Measurements from ENCODE around the gene SMAP2.
A peak's percentile ranks its signal among the peaks of the same experiment; 100 is the strongest.

SMAP2 gene

DNA sequence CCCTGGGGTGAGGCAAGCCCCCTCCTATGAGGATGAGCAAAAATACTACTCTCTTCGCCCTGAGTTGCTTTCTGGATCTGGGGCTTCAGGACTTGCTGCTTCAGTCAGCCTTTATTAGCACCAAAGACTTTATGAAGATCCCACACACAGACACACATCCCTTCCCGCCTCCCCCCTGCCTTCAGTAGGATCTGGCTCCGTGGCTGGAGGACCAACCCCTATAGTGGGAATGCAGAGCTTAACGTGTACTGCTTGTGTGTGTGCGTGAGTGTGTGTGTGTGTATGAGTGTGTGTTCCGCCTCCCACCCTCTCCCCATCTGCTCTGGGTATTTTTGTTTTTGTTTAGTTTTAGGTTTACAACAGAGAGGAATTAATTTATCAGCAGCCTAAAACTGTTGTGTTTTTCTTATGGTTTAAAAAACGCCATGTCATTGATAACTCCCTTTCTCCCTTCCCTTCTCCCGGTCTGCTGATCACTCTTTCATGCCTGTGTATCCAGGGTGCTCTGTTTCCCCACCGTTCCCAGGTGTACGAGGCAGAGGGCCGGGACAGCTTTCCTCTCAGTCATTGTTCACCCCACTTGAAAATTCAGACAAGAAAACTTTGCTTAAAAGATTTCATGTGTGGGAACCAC is 49.2 kb downstream of the SMAP2 start:
- no peak for DNase-seq

DNA sequence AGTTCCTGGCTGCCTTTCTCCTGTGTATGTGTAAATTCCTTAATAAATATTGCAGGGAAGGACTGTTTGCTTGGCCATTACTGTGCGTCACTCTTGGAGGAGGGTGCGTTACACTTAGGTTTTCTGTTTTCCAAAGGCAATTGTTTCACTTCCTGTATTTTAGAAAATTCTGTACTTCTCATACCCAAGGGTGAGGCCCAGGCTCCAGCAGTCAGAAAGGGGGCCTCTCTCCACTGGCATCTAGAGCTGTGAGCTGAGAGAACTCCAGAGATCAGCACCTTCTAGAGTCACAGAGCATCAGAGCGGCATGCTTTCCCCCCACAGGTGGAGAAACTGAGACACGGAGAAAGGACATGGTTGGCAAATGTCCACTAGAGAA is 49.7 kb downstream of the SMAP2 start:
- DNase-seq, result no peak

GRCh38 chr1:40423951-40424618 is 50.6 kb downstream of the SMAP2 start:
- DNase-seq, result no peak

DNA sequence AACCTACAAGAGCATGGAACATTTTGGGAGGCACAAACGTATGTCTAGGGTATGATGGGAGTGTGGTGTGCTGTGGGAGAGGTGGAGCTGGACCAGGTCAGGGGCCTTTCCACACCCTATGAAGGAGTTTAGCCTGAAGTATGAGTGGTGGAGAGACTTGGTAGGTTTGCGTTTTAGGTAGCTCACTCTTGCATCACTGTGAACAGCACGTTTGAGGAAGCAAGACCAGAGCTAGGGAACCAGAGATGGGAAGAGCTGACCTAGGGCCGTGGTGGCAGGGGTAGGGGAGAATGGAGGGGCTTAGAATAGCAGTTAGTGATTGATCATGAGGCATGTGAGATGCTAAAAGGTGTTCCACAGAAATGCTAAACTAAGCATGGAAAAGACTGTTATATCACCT is 51.7 kb downstream of the SMAP2 start:
- no peak for DNase-seq

DNA sequence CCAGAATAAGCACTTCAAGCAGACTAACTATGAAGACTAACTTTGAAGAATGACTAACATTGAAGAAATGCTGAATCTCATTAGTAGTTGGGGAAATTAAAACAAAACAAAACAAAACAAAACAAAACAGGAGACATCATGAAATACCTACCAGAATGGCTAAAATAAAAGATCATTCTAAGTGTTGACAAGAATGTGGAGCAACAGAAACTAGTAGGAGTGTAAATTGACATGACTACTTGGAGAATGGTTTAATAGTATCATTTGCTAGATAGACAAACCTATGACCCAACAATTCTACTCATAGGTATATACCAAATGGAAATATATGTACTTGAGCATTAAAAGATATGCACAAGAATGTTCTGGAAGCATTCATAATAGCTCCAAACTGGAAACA is 57.9 kb downstream of the SMAP2 start:
- no peak for DNase-seq

GRCh38 chr1:40432644-40433390 is 59.3 kb downstream of the SMAP2 start:
- no peak for DNase-seq

GRCh38 chr1:40435471-40435870 is 61.9 kb downstream of the SMAP2 start:
- DNase-seq, result no peak

DNA sequence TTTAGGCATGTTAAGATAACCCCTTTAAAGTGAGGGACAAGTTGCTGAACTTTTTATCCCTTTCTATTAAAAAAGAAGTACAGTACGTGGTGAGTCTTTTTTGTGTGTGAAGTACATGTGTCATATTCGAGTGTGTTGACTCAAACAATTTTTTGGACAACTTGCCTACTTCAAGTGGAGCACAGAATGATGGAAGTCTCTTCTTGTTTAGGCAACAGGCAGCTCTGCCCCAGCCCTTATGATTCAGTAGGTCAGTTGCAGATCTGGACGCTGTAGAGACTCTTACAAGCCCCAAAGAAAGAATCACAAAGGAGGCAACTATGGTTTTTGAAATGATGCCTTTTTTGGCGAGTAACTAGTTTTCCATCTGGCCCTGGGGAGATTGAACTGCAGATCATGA is 62.3 kb downstream of the SMAP2 start:
- no peak for DNase-seq

DNA sequence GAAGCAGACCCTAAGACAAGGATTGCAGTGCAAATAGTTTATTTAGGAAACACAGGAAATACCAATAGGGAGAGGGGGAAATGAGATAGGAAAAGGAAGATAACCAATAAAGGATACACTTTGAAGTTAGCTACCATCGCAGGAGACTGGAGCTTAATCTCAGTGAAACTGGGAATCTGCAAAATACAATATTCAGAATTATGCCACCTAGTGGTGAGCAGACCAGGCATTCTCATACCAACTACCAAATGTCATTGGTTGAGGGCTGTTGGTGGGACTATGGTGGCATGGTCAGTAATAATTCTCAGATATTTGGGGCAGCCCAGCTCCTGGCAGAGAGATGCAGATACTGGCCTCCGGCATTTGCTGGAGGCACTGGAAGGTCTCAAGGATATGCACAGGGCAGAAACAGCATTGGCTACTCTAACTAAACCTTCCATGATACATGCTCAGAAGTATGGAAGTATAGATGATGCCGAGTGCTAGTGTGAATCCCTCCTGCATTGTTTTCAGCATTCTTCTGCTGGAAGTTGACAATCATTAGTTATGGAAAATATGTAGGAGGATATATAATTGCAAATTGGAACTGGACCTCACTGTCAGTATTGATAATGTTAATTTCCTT is 65.0 kb downstream of the SMAP2 start:
- peak; percentile 55 for DNase-seq

- DNase-seq, result no peak
Observed at GRCh38 chr1:40439247-40439646, 65.7 kb downstream of the SMAP2 start.

- peak; percentile 89 for DNase-seq
Observed at GRCh38 chr1:40449684-40450494, 76.4 kb downstream of the SMAP2 start, which contains the start of gene ZFP69B. TSS of gene ZFP69B (plus strand) at chr1:40450476. CDS start at chr1:40450962, 486 bp downstream.

- DNase-seq, result peak; percentile 74
Observed at GRCh38 chr1:40450495-40451237, 77.1 kb downstream of the SMAP2 start.

- DNase-seq, result no peak
Observed at GRCh38 chr1:40451238-40451585, 77.7 kb downstream of the SMAP2 start.

DNA sequence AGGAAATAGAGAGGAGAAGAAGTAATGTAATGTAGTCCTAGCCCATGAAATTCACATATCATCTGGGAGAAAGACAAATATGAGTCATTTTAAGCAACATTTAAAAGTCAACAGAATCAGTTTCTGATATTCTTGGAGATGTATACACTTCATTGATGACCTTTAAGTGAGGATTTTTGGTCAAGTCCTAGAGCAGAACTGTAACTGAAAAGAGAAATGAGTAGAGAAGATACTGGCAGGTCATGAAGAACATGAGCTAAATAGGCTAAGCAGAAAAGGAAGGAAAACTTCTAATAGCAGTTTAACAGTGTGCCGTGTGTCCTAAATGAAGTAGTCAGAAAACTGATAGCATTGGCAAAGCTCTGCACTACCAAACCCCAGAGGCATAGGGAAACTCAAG is 81.3 kb downstream of the SMAP2 start:
- DNase-seq, result no peak

- DNase-seq, result no peak
Observed at GRCh38 chr1:40462956-40463590, 89.5 kb downstream of the SMAP2 start.

DNA sequence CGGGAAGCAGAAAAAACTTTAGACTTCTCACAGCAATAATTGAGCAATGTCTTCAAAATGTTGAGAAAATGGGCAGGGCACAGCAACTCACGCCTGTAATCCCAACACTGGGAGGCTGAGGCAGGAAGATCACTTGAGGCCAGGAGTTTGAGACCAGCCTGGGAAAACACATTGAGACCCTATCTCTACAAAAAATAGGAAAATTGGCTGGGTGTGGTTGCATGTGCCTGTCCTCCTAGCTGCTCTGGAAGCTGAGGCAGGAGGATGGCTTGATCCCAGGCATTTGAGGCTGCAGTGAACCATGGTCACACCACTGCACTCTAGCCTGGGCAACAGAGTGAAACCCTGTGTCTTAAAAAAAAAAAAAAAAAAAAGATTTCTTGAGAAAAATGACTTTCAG is 95.8 kb downstream of the SMAP2 start:
- DNase-seq, result no peak

All from CD4-positive, alpha-beta T cell treated with Interleukin-12 subunit alpha and Interleukin-12 subunit beta, for 1 hour (primary cell).